UCSD-AML1 (cell line): Measurements from ENCODE around the gene FRMD4A.
A peak's percentile ranks its signal among the peaks of the same experiment; 100 is the strongest.
"Not testable (repeated sequence)": the region's sequence is repeated elsewhere in the genome, so short reads cannot be mapped to it uniquely, and the experiment has no call there.

Experiments used
- DNase-seq: peaks from one replicate; lab custom pipeline; 2025; ENCODE audit not compliant: unreplicated experiment; lab: John Stamatoyannopoulos, UW

FRMD4A gene

GRCh38 chr10:13829790-13830189 lies 500.9 kb downstream of the FRMD4A start:
- DNase-seq, result no peak

GRCh38 chr10:13828284-13828683 lies 502.4 kb downstream of the FRMD4A start:
- DNase-seq, result not testable (repeated sequence)

GRCh38 chr10:13827076-13827797 lies 503.5 kb downstream of the FRMD4A start:
- no peak for DNase-seq

GRCh38 chr10:13823709-13824405 lies 506.9 kb downstream of the FRMD4A start:
- no peak for DNase-seq

GRCh38 chr10:13823096-13823708 lies 507.5 kb downstream of the FRMD4A start:
- no peak for DNase-seq

GRCh38 chr10:13822490-13822889 lies 508.2 kb downstream of the FRMD4A start:
- DNase-seq, result no peak

GRCh38 chr10:13820964-13821337 lies 509.8 kb downstream of the FRMD4A start:
- peak; percentile 28 for DNase-seq

- DNase-seq, result peak; percentile 21
Measured at GRCh38 chr10:13820119-13820963, 510.4 kb downstream of the FRMD4A start.

GRCh38 chr10:13816195-13816925 lies 514.4 kb downstream of the FRMD4A start:
- no peak for DNase-seq

- DNase-seq, result no peak
Measured at GRCh38 chr10:13815756-13816155, 515.0 kb downstream of the FRMD4A start.

- no peak for DNase-seq
Measured at GRCh38 chr10:13813550-13813949, 517.2 kb downstream of the FRMD4A start.

- no peak for DNase-seq
Measured at GRCh38 chr10:13812804-13813203, 517.9 kb downstream of the FRMD4A start.

GRCh38 chr10:13810568-13810967 lies 520.2 kb downstream of the FRMD4A start:
- DNase-seq, result no peak

- DNase-seq, result no peak
Measured at GRCh38 chr10:13809427-13809826, 521.3 kb downstream of the FRMD4A start.

- no peak for DNase-seq
Measured at GRCh38 chr10:13808556-13809391, 522.0 kb downstream of the FRMD4A start.

GRCh38 chr10:13806419-13806818 lies 524.3 kb downstream of the FRMD4A start:
- DNase-seq, result no peak

GRCh38 chr10:13803566-13804554 lies 526.9 kb downstream of the FRMD4A start:
- no peak for DNase-seq

- no peak for DNase-seq
Measured at GRCh38 chr10:13801907-13802288, 528.8 kb downstream of the FRMD4A start.
